Measurements from ENCODE around the gene OR11L1.

The OR11L1 gene

GRCh38 chr1:247841796-247842195 is at the start of gene OR11L1:
OR11L1 (minus strand) TSS chr1:247841896; CDS start chr1:247841896, 0 bp downstream.
- H3K4me3 ChIP-seq (ENCODE audit: low read depth, low read length): no peak within 1 kb of the TSS
- DNase-seq (ENCODE audit: low read depth): no peak

- DNase-seq (ENCODE audit: low read depth): no peak
- H3K4me3 ChIP-seq (ENCODE audit: low read depth, low read length): no peak overlapping the region
Measured at GRCh38 chr1:247884797-247885413, 43.2 kb upstream of the OR11L1 start.

GRCh38 chr1:247883346-247883745 is 41.6 kb upstream of the OR11L1 start:
- no peak for DNase-seq (ENCODE audit: low read depth)

GRCh38 chr1:247865416-247865815 is 23.7 kb upstream of the OR11L1 start:
- DNase-seq (ENCODE audit: low read depth): no peak
- H3K4me3 ChIP-seq (ENCODE audit: low read depth, low read length): no peak overlapping the region

More at GRCh38 chr1:247883346-247883745, 41.6 kb upstream of the OR11L1 start:
- no peak overlapping the region for H3K4me3 ChIP-seq (ENCODE audit: low read depth, low read length)

- no peak for DNase-seq (ENCODE audit: low read depth)
- no peak overlapping the region for H3K4me3 ChIP-seq (ENCODE audit: low read depth, low read length)
Measured at GRCh38 chr1:247864644-247865043, 22.9 kb upstream of the OR11L1 start.

- H3K4me3 ChIP-seq (ENCODE audit: low read depth, low read length): no peak overlapping the region
- no peak for DNase-seq (ENCODE audit: low read depth)
Measured at GRCh38 chr1:247862756-247863155, 21.1 kb upstream of the OR11L1 start.

GRCh38 chr1:247857985-247858619 is 16.4 kb upstream of the OR11L1 start:
- no peak for DNase-seq (ENCODE audit: low read depth)
- peak overlapping the region; percentile 45 for H3K4me3 ChIP-seq (ENCODE audit: low read depth, low read length)

- no peak for DNase-seq (ENCODE audit: low read depth)
- H3K4me3 ChIP-seq (ENCODE audit: low read depth, low read length): peak within 1 kb of the TSS; percentile 45
Measured at GRCh38 chr1:247857069-247857984, 15.6 kb upstream of the OR11L1 start, which contains the start of gene TRIM58. TRIM58 (plus strand) TSS chr1:247857187; CDS start chr1:247857247, 60 bp downstream.

- no peak overlapping the region for H3K4me3 ChIP-seq (ENCODE audit: low read depth, low read length)
- no peak for DNase-seq (ENCODE audit: low read depth)
Measured at GRCh38 chr1:247855911-247856310, 14.2 kb upstream of the OR11L1 start.

GRCh38 chr1:247854899-247855545 is 13.3 kb upstream of the OR11L1 start:
- no peak for DNase-seq (ENCODE audit: low read depth)
- H3K4me3 ChIP-seq (ENCODE audit: low read depth, low read length): no peak overlapping the region

GRCh38 chr1:247849616-247850015 is 7.9 kb upstream of the OR11L1 start:
- DNase-seq (ENCODE audit: low read depth): no peak
- no peak overlapping the region for H3K4me3 ChIP-seq (ENCODE audit: low read depth, low read length)

- no peak for DNase-seq (ENCODE audit: low read depth)
- H3K4me3 ChIP-seq (ENCODE audit: low read depth, low read length): no peak overlapping the region
Measured at GRCh38 chr1:247848346-247848745, 6.7 kb upstream of the OR11L1 start.

GRCh38 chr1:247845693-247846017 is 4.0 kb upstream of the OR11L1 start:
- H3K4me3 ChIP-seq (ENCODE audit: low read depth, low read length): no peak overlapping the region
- no peak for DNase-seq (ENCODE audit: low read depth)

- no peak for DNase-seq (ENCODE audit: low read depth)
- H3K4me3 ChIP-seq (ENCODE audit: low read depth, low read length): no peak overlapping the region
Measured at GRCh38 chr1:247845011-247845692, 3.5 kb upstream of the OR11L1 start.

- DNase-seq (ENCODE audit: low read depth): no peak
- no peak overlapping the region for H3K4me3 ChIP-seq (ENCODE audit: low read depth, low read length)
Measured at GRCh38 chr1:247843411-247843810, 1.7 kb upstream of the OR11L1 start.

- no peak overlapping the region for H3K4me3 ChIP-seq (ENCODE audit: low read depth, low read length)
- DNase-seq (ENCODE audit: low read depth): no peak
Measured at GRCh38 chr1:247840818-247841217, 878 bp downstream of the OR11L1 start.

- H3K4me3 ChIP-seq (ENCODE audit: low read depth, low read length): no peak overlapping the region
- DNase-seq (ENCODE audit: low read depth): no peak
Measured at GRCh38 chr1:247833601-247834000, 8.1 kb downstream of the OR11L1 start.

- DNase-seq (ENCODE audit: low read depth): no peak
- H3K4me3 ChIP-seq (ENCODE audit: low read depth, low read length): no peak overlapping the region
Measured at GRCh38 chr1:247829656-247830055, 12.0 kb downstream of the OR11L1 start.

GRCh38 chr1:247825362-247825761 is 16.3 kb downstream of the OR11L1 start:
- no peak overlapping the region for H3K4me3 ChIP-seq (ENCODE audit: low read depth, low read length)
- DNase-seq (ENCODE audit: low read depth): no peak
